ENCODE measurements around the gene OR10V1.
"Not testable (repeated sequence)": the region's sequence is repeated elsewhere in the genome, so short reads cannot be mapped to it uniquely, and the experiment has no call there.

OR10V1 gene

DNA sequence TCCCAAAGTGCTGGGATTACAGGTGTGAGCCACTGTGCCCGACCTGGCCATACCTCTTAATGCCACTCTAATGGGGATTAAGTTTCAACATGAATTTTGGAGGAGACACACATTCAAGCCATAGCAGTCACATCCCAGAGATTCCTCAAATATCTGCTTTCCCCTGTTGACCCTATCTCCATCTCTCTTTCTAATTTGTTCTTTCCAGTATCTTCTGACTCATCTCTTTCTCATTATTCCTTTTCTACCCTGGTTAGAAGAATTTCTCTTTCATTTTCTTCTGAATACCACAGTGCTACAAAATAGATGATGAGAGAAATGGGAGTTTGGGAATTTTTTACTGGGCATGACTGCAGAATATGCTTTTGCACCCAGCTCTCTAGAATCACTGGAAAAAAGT lies 5.1 kb downstream of the OR10V1 start:
- DNase-seq = no peak

DNA sequence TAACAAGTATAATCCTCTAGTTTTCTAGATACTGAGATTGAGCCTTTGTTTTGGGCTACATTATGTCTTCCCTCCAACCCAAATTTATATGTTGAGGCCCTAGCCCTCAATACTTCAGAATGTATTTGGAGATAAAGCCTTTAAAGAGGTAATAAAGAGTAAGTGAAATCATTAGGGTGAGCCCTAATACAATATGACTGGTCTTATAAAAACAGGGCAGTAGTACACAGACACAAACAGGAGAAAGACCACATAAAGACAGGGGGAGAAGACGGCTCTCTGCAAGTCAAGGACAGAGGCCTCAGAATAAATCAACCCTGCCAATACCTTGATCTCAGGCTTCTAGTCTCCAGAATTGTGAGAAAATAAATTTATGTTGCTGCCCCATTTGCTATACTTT lies 6.3 kb downstream of the OR10V1 start:
- DNase-seq = no peak

DNA sequence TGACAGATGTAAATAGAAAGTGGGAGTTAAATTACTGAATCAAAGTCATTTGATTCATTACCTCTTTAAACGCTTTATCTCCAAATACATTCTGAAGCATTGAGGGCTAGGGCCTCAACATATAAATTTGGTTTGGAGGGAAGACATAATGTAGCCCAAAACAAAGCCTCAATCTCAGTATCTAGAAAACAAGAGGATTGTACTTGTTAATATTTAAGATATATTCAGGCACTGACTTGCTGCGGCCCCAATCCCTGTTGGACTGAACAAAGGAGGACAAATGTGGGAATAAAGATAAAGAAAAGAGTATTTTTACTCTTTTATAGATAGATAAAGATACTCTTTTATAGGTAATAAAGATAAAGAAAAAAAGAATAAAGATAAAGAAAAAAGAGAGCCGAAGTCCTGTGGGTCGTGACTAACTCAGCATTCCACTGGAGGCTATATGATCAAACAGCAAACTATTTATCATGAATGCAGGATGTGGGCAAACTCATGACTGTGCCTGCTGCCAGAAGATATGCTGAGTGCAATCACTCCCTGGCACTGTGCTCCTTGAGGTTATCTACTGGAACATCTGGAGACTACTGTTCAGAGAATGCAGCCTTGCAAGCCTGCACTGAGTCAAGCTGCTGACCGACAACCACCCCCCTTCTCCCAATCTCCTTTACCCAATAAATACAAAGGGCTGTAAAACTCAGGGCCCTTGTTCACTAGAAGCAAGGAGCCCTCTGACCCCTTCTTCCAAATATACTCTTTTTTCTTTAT lies 6.9 kb downstream of the OR10V1 start:
- no peak for DNase-seq

DNA sequence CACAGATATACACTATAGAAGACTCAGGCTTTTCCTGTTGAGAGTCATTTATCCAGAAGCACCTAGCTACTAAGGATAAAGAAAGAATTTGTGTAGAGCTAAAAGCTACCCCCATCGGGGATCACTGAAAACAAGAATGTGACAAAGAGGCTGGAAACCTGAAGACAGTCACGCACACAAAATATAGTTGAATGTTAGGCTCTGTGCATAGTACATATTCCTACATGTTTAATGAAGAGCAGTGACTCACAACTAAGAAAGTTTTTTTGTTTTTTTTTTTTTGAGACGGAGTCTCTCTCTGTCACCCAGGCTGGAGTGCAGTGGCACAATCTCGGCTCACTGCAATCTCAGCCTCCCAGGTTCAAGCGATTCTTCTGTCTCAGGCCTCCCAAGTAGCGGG lies 8.4 kb downstream of the OR10V1 start:
- no peak for DNase-seq

DNA sequence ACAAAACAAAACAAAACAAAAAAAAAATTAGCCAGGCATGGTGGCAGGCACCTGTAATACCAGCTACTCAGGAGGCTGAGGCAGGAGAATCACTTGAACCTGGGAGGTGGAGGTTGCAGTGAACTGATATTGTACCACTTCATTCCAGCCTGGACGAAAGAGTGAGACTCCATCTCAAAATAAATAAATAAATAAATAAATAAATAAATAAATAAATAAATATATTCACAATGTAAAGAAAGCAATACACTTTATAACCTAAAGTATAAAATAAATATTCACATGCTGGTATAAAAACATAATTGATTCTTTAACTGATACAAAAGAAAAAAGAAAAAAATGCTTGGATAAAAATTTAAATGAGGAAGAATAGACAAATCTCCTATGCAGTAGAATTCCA lies 10.1 kb downstream of the OR10V1 start:
- not testable (repeated sequence) for DNase-seq

DNA sequence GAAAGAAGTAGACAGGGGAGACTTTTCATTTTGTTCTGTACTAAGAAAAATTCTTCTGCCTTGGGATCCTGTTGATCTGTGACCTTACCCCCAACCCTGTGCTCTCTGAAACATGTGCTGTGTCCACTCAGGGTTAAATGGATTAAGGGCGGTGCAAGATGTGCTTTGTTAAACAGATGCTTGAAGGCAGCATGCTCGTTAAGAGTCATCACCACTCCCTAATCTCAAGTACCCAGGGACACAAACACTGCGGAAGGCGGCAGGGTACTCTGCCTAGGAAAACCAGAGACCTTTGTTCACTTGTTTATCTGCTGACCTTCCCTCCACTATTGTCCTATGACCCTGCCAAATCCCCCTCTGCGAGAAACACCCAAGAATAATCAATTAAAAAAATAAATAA lies 13.5 kb downstream of the OR10V1 start:
- DNase-seq = not testable (repeated sequence)

DNA sequence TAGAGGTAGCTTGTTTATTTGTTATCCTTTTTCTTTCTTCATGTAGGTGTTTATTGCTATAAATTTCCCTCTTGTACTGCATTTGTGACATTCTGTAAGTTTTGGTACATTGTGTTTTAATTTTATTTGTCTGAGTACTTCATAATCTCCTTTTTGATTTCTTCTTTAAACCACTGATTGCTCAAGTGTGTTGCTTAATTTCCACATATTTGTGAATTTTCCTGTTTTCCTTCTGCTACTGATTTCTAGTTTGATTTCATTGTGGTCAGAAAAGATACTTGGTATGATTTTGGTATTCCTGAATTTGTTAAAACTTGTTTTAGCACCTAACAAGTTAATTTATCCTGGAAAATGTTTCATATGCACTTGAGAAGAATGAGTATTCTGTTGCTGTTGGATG lies 15.1 kb downstream of the OR10V1 start:
- DNase-seq = no peak

DNA sequence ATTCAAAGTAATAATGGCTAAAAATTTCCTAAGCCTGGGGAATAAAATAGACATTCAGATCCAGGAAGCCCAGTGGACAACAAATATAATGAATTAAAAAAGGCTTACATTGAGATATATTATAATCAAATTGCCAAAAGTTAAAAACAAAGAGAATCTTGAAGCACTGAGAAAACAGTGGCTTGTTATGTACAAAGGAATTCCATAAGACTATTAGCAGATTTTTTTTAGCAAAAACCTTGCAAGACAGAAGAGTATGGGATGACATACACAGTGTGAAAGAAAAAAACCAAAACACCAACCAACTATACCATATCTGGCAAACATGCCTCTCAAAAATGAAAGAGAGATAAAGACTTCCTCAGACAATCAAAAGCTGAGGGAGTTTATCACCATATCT lies 20.7 kb downstream of the OR10V1 start:
- DNase-seq = no peak

DNA sequence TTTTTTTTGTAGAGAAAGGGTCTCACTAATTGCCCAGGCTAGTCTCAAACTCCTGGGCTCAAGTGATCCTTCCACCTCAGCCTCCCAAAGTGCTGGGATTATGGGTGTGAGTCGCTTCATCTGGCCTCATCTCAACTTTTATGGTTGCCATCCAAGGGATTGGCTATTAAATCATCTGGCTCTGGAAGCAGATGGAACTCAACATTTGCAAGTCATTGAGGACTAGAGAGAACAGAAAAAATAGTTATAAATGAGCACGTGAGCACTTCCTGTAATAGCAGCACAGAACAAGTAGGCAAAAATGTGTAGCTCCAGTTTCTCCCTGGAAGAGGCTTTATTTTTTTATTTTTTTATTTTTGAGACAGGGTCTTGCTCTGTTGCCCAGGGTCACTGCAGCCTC lies 22.5 kb downstream of the OR10V1 start:
- no peak for DNase-seq

DNA sequence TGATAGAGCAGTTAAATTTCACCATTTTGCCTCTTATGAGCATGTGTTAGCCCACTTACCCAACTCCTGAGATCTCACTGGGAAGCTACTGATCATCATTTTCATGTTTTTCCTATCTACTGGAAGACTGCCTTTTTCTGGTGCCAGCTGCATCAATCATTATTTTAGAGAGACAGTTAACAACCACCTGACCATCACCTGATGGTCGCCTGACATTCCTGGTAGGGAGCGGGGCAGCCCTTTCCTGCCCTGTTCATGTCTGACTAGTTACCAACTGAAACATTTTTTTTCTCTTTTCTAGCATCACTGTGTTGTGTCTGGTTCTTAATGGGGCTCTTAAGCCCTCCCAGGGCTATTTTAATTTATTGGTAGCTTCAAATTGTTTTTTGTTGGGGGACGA lies 24.6 kb downstream of the OR10V1 start:
- no peak for DNase-seq

DNA sequence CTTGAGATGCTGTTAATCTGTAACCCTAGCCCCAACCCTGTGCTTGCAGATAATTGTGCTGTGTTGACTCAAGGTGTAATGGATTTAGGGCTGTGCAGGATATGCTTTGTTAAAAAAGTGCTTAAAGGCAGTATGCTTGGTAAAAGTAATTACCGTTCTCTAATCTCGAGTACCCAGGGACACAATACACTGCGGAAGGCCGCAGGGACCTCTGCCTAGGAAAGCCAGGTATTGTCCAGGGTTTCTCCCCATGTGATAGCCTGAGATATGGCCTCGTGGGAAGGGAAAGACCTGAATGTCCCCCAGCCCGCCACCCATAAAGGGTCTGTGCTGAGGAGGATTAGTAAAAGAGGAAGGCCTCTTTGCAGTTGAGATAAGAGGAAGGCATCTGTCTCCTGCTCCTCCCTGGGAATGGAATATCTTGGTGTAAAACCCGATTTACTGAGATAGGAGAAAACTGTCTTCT lies 32.4 kb downstream of the OR10V1 start:
- DNase-seq = not testable (repeated sequence)

DNA sequence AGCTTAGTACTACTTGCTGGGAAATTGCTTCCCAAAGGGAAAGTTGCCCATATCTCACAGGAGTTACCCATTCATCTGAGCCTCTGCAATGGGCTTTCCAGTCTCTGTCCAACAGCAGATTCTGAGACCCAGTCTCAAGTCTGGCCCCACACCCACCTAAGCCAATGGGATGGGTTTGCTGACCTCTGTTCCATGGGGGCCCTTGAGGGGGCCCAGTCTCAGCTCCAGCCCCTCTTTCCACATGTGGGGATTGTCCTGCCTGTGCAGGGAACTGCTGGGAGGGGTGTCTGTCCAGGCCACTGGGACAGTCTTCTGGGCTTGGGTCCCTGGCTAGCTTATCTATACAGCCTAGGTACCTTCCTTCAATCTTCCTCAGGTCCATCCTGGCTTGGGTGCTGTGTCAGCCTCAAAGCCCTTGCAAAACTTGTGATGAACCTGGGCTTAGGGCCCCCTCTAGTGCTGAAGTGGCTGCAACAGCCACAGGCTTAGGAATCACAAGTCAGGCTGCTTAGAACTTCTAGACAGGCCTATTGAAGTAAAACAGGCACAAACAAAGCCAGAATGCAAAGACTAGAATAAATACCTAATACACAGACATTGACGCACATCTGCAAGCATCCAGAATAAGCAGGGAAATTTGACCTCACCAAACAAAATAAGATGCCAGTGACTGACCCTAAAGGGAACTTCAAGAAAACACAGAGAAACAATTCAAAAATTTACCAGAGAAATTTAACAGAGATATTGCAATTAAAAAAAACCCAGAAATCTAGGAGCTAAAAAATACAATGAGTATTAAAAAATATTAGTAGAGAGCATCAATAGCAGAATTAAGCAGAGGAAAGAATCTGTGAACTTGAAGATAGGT lies 33.1 kb downstream of the OR10V1 start:
- DNase-seq = peak; percentile 55

DNA sequence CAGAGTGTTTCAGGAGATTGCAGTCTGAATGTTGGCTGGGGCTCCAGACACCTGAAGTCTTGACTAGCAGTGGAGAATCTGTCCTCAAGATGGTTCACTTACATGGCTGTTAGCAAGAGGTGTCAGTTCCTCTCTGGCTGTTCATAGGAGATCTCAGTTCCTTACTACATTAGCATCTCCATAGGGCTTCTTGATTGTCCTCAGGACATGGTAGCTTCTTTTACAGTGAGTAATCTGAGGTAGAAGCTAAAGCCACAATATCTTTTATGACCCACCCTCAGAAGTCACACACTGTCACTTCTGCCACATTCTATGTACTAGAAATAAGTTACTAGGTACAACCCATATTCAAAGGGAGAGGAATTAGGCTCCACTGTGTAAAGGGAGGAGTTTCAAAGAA lies 34.3 kb downstream of the OR10V1 start:
- no peak for DNase-seq

DNA sequence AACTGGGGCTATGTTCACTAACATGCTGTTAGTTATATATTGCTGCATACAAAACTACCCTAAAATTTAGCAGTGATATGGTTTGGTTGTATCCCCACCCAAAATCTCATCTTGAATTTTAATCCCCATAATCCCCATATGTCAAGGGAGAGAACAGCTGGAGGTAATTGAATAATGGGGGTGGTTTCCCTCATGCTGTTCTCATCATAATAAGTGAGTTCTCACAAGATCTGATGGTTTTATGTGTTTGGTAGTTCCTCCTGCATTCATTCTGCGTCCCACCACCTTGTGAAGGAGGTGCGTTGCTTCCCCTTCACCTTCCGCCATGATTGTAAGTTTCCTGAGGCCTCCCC lies 34.9 kb downstream of the OR10V1 start:
- DNase-seq = no peak

DNA sequence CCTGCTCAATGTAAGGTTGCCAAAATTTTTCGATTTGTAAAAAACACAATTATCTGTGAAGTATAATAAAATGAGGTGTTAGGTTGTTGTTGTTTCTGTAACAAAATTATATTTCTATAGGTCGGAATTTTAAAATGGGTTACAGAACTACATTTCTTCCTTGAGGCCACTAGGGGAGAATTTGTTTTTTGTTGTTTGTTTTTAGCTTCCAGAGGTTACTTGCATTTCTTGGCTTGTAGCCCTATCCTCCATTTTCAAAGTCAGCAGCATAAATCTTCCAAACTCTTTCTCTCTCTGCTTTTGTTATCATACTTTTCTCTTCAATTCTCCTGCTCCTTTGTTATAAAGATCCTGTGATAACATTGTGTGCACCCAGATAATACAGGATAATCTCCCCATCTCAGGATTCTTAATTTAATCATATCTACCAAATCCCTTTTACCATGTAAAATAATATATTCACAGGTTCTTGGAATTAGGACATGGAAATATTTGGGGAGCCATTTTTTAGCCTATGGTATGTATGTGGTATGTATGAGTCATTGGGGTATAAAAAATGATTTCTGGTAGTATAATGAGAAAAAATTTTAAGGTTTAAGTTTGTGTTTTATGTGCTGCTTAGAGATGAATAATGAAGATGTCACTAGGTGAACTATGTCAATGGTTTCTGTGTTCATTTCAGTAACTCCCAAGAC lies 35.4 kb downstream of the OR10V1 start:
- DNase-seq = no peak

DNA sequence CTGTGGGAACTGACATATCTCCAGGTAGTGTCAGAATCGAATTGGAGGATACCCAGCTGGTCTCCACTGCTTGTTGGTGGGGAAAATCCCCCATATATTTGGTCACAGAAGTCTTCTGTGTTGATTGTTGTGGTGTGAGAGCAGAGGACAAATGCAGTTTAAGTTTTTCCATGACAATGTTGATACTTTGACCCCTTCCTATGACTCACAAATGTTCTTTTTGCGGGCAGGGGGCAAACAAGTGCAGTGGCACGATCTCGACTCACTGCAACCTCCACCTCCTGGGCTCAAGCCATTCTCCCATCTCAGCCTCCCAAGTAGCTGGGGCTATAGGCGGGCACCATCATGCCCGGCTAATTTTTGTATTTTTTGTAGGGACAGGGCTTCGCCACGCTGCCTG lies 37.4 kb downstream of the OR10V1 start:
- DNase-seq = no peak

DNA sequence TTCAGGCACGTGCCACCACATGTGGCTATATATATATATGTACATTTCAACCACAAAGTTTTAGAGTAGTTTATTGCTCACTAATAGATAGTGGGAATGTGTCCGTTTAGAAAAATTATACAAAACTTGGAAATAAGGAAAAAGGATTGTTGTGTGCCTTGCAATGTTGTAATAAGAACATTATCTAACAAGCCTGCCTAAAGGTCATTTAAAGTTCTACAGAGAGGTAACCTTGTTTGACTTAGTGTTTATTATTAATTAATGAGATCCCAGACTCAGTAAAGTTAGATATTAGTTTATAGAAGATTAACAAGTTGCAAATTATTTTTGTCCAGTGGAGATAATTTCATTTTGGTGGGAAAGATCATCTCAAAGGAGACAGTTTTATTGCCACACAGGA lies 39.4 kb downstream of the OR10V1 start:
- no peak for DNase-seq

DNA sequence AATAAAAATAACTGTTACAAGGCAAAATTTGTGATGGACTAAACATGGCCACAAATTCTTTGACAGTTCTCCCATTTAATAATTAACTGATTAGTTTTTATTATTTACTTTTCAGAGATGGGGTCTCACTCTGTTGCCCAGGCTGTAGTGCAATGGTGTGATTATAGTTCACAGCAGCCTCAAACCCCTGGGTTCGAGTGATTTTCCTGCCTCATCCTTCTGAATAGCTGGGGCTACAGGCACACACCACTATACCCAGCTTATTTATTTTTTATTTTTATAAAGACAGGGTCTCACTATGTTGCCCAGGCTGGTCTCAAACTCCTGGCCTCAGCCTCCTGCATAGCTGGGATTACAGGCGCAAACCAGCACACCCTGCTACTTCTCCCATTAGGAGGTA lies 40.4 kb downstream of the OR10V1 start:
- no peak for DNase-seq

DNA sequence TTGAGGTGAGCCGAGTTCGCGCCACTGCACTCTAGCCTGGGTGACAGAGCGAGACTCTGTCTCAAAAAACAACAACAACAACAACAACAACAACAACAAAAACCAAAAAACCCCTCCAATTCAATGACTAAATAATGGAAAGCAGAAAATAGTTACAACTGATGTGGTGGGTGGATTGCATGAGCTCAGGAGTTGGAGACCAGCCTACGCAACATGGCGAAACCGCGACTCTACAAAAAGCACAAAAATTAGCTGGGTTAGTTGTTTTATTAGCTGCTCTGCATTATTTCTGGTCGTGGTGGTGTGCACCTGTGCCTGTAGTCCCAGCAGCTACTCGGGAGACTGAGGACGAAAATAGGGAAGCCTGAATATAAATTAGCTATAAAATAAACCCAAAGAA lies 42.2 kb downstream of the OR10V1 start:
- DNase-seq = no peak

DNA sequence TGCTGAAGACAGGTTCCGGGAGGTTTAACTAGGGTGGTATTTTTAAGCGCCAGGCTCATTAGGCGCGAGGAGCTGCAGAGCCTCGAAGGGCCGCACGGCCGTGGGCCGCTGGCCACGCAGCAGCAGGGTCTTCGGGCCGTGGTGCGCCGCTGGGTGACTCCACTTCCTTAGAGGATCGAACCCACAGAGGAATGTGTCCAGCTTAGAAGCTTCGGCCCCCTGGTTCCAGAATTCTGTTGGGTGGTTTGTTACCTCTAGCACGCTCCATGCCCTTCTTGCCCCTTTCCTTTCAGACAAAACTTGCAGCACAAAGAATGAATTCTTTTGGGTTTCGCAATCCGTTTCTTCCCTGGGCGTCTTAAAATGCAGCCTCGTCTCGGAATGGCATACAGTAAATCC lies 44.0 kb downstream of the OR10V1 start:
- peak; percentile 43 for DNase-seq

DNA sequence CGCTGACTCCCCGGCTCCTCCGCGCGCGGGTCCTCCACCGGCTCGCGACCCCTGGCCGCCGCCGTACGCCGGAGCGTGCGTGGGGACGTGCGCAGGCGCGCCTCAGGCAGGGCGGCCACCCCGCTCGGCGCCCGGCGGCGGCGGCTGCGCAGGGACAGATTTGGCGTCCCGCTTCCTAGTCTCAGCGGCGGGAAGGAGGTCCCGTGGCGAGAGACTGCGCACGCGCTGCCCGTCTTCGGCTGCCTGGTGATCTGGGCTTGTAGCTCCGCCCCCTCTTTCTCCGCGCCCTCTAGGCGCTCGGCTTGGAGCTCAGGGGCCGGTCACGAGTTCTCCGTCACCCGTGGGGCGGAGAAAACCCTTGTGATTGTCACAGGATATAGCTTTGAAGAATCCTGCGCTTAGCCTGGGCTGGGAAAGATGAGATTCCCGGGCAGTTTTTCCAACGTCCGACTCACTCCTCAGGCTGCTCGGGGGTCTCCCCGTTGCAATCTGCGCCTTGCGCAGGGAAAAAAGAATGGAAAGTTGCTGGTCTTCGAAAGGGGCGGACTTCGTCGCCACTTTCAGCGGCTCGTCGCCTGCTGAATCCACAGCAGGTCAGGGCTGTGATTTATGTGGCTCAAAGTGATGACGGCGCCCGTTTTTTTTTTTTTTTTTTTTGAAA lies 44.6 kb downstream of the OR10V1 start, which contains the start of gene PATL1:
Gene PATL1 (minus strand): TSS at position 88 of the 661 bp plus-strand sequence. CDS start 142 bp downstream, outside the sequence.
- DNase-seq = peak; percentile 98

DNA sequence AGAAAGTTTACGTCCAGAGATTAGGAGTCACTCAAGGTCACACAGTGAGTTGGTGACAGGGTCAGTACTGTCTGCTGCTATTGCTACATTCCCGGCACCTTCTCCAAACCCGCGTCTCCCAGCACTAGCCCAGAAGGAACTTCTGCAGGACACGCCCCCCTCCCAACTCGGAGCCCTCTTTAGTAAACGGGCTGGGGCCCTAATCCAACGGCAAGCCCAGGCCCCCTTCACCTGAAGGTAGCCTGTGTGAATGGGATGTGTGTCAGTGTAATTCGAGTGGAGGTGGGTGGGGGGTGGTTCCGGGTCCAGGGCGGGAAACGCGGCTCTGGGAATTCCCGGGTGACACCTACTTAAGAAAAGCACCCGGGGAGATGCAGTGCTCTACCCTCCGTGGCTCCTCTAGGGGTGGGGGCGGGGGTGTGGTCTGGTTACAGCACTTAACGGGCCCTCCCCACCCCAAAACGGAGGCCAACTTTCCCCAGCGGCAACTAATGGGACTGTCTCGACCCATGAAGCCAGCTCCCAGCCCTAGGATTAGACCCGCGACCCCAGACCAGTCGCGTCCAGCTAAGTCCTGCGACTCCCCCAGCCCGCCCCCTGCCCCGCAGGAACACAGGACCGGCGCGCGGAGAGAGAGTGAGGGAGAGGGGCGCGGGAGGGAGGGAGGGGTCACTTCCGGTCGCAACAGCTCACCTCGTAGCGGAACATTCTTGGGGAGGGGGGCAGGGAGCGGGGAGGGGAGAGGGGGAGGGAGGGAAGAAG lies 45.3 kb downstream of the OR10V1 start:
- peak; percentile 76 for DNase-seq
